Measurements from ENCODE around the gene NMT1. TPM values are rescaled to one million over a fixed set of nuclear protein-coding genes. Genes with fewer than 3 reads are reported as not detected.
"Not testable (repeated sequence)": the region's sequence is repeated elsewhere in the genome, so short reads cannot be mapped to it uniquely, and the experiment has no call there.

Gene NMT1
- total RNA-seq, 2 donors from 2014 or later: 147 to 161 TPM

DNA sequence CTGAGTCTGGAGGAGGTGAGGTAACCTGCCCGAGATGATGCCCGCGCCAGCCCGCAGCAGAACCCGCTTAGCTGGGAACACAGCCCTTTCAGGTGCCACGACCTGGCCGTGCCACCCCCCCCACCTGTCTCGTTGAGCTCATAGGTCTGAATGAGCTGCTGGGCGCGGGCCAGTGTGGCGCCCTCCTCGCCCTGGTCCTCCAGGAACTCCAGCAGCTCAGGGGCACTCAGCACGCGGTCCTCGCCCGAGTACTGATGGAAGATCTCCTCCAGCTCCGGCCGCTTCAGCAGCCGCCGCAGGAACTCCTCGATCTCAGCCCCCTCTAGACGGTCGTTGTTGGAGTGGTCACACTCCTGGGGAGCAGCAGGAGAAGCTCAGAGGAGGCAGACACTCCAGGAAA, 57.6 kb downstream of the NMT1 start:
- Mint-ChIP-seq H3K36me3 (no peaks in the 10 kb centered on the region), H3K4me3 (no peak overlapping the region), H3K27me3 (peaks cover 0 to 7% of the 10 kb centered on the region in 2 donors), H3K9me3 (no peaks in the 10 kb centered on the region), H3K27ac (no peak overlapping the region), H3K4me1 (ENCODE audit: low read depth in 2 of 2) (peaks cover 0 to 4% of the 10 kb centered on the region in 2 donors)
- DNase-seq (ENCODE audit: low spot score) (no peak), ATAC-seq (no peak)

GRCh38 chr17:45119964-45120363, 58.8 kb downstream of the NMT1 start:
- Mint-ChIP-seq H3K4me3 (no peak overlapping the region), H3K4me1 (ENCODE audit: low read depth in 2 of 2) (peaks cover 0 to 4% of the 10 kb centered on the region in 2 donors), H3K27me3 (peaks cover 0 to 7% of the 10 kb centered on the region in 2 donors), H3K9me3 (no peaks in the 10 kb centered on the region), H3K27ac (no peak overlapping the region), H3K36me3 (no peaks in the 10 kb centered on the region)
- DNase-seq (ENCODE audit: low spot score) (no peak), ATAC-seq (no peak)

DNA sequence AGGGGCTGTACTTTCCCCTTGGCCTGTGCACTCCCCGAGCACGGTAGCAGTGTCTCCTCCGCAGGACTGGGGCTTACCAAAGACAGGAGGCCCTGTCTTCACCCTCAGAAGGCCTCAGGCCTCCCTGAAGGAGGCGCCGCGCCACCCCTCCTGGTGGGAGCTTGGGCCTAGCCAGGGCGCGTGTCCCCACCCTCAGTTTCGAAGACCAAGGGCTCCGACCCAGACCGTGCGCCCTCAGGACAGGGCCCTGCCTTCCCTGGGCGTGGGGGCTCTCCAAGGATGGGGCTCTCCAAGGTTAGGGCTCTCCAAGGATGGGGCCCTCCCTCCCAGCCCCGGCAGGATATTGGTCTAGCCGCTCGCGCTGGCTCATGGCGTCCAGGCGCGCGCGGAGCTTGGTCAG, 59.4 kb downstream of the NMT1 start:
- H3K4me1 Mint-ChIP-seq (ENCODE audit: low read depth in 2 of 2): peaks cover 0 to 3% of the 10 kb centered on the region in 2 donors
- H3K27ac Mint-ChIP-seq: no peak overlapping the region
- no peak overlapping the region for H3K4me3 Mint-ChIP-seq

GRCh38 chr17:45121055-45121454, 59.9 kb downstream of the NMT1 start:
- no peaks in the 10 kb centered on the region for H3K4me1 Mint-ChIP-seq (ENCODE audit: low read depth in 2 of 2)
- DNase-seq (ENCODE audit: low spot score): no peak
- H3K27me3 Mint-ChIP-seq: peaks cover 0 to 3% of the 10 kb centered on the region in 2 donors
- H3K4me3 Mint-ChIP-seq: no peak overlapping the region
- no peaks in the 10 kb centered on the region for H3K36me3 Mint-ChIP-seq
- ATAC-seq: no peak
- H3K27ac Mint-ChIP-seq: no peak overlapping the region
- no peaks in the 10 kb centered on the region for H3K9me3 Mint-ChIP-seq

More for the DNA sequence above, 59.4 kb downstream of the NMT1 start:
- Mint-ChIP-seq H3K27me3 (peaks cover 0 to 7% of the 10 kb centered on the region in 2 donors), H3K9me3 (no peaks in the 10 kb centered on the region), H3K36me3 (no peaks in the 10 kb centered on the region)
- ATAC-seq (no peak), DNase-seq (ENCODE audit: low spot score) (no peak)

DNA sequence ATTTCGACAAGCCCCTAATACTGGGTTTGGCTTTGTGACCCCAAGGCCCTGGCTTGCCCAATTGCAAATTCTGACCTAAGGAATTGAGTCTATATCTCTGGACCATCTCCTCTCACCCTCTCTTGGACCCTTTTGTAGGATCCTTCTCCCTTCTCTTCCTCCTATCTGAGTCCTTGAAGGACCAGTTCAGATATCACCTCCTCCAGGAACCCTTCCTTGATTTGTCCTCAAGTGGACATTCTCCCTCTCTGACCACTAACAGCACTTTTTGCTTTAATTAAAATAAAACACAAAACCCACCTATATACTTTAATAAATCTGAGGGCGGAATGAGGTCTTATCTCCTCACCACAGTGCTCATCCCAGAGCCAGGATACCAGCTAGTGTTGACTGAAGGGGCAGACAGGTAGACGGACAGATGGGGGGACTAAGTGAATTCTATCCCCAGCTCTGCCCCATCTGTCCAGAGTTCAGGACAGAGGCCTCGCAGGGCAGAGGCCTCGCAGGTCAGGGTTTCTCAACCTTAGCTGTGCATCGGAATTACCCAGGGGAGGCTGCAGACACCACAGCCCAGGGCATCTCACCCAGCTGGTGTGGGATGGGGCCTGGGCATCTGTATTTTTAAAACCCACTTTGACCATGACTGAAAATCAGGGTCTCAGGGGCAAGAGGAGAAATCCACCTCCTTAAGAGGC, 62.1 kb downstream of the NMT1 start:
- Mint-ChIP-seq H3K4me1 (ENCODE audit: low read depth in 2 of 2) (no peaks in the 10 kb centered on the region), H3K4me3 (no peak overlapping the region), H3K27me3 (no peaks in the 10 kb centered on the region), H3K36me3 (no peaks in the 10 kb centered on the region), H3K9me3 (no peaks in the 10 kb centered on the region), H3K27ac (no peak overlapping the region)
- ATAC-seq (no peak), DNase-seq (ENCODE audit: low spot score) (no peak)

GRCh38 chr17:45123930-45124796, 63.0 kb downstream of the NMT1 start:
- DNase-seq (ENCODE audit: low spot score): no peak
- Mint-ChIP-seq H3K27me3 (no peaks in the 10 kb centered on the region), H3K4me3 (no peak overlapping the region), H3K36me3 (no peaks in the 10 kb centered on the region), H3K4me1 (ENCODE audit: low read depth in 2 of 2) (no peaks in the 10 kb centered on the region), H3K27ac (no peak overlapping the region), H3K9me3 (no peaks in the 10 kb centered on the region)
- peak; percentile 75 to 85 for ATAC-seq

- not testable (repeated sequence) for H3K4me3 Mint-ChIP-seq; H3K27ac Mint-ChIP-seq; H3K9me3 Mint-ChIP-seq; DNase-seq (ENCODE audit: low spot score); H3K27me3 Mint-ChIP-seq; H3K4me1 Mint-ChIP-seq (ENCODE audit: low read depth in 2 of 2); ATAC-seq; H3K36me3 Mint-ChIP-seq
Measured at GRCh38 chr17:45124797-45125122, 63.6 kb downstream of the NMT1 start.

GRCh38 chr17:45125509-45125908, 64.4 kb downstream of the NMT1 start:
- ATAC-seq (no peak), DNase-seq (ENCODE audit: low spot score) (no peak)
- Mint-ChIP-seq H3K9me3 (no peaks in the 10 kb centered on the region), H3K27me3 (peaks cover 0 to under 1% of the 10 kb centered on the region in 2 donors), H3K4me1 (ENCODE audit: low read depth in 2 of 2) (peaks cover 0 to 1% of the 10 kb centered on the region in 2 donors), H3K4me3 (no peak overlapping the region), H3K36me3 (no peaks in the 10 kb centered on the region), H3K27ac (no peak overlapping the region)

DNA sequence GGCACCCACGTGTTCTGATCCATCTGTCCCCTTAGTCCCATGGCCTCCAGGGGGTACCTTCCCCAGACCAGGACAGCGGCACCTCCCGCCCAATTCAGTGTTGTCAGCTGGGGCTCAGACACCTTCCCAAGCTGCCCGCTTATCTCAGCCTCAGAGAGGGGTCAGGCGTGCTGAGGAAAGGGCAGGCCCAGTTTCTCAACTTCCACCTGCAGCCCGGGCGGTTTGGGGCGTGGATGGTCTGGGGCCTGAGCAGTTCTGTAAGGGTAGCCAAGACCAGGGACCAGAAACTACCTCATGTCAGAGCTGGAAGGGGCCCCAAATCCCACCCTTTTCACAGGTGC, 66.1 kb downstream of the NMT1 start:
- ATAC-seq (no peak), DNase-seq (ENCODE audit: low spot score) (no peak)
- Mint-ChIP-seq H3K36me3 (no peaks in the 10 kb centered on the region), H3K27me3 (peaks cover 0 to 8% of the 10 kb centered on the region in 2 donors), H3K4me3 (no peak overlapping the region), H3K27ac (no peak overlapping the region), H3K9me3 (no peaks in the 10 kb centered on the region), H3K4me1 (ENCODE audit: low read depth in 2 of 2) (peaks cover 0 to 3% of the 10 kb centered on the region in 2 donors)

DNA sequence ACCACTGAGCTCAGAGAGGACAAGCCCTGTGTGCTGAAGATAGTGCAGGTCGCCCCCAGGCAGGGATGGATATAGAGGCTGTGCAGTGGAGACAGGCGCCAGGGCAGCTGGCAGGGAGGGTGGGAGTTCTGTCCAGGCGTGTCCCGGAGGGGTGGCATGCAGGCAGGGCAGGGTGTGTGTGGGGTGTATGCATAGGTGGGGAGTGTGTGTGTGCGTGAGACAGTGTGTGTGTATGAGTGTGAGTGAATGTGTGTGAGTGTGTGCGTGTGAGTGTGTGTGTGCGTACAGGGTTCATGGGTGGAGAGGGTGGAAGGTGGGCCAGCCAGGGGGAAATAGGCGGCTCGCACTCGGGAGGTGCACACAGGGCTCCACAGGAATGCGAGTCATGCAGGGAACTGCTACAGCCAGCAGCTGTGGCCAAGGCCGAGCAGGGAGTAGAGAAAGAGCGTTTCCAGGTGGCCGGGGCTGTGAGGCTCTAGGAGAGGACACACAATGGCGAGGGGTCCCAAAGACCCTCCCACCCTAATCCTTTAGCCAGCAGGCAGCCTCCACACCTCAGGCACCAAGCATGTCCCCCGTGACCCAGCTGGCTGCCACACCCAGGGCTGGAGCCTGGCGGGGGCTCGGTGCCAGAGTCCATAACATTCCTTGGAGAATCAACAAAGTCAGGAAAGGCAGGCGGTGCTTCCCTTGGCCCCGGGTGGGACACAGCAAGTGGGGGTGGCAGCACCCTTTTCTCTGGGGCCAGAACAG, 66.6 kb downstream of the NMT1 start:
- no peaks in the 10 kb centered on the region for H3K36me3 Mint-ChIP-seq
- no peak overlapping the region for H3K4me3 Mint-ChIP-seq
- peaks cover 0 to 3% of the 10 kb centered on the region in 2 donors for H3K4me1 Mint-ChIP-seq (ENCODE audit: low read depth in 2 of 2)
- no peak for DNase-seq (ENCODE audit: low spot score)
- ATAC-seq: no peak
- no peak overlapping the region for H3K27ac Mint-ChIP-seq
- H3K9me3 Mint-ChIP-seq: no peaks in the 10 kb centered on the region
- peaks cover 0 to 8% of the 10 kb centered on the region in 2 donors for H3K27me3 Mint-ChIP-seq

GRCh38 chr17:45128331-45128730, 67.2 kb downstream of the NMT1 start:
- Mint-ChIP-seq H3K4me3 (no peak overlapping the region), H3K27me3 (peaks cover 0 to 8% of the 10 kb centered on the region in 2 donors), H3K27ac (no peak overlapping the region), H3K36me3 (no peaks in the 10 kb centered on the region), H3K4me1 (ENCODE audit: low read depth in 2 of 2) (peaks cover 0 to 5% of the 10 kb centered on the region in 2 donors), H3K9me3 (no peaks in the 10 kb centered on the region)
- ATAC-seq: no peak
- DNase-seq (ENCODE audit: low spot score): no peak

- H3K4me3 Mint-ChIP-seq: no peak overlapping the region
- H3K36me3 Mint-ChIP-seq: no peaks in the 10 kb centered on the region
- no peak for ATAC-seq
- H3K9me3 Mint-ChIP-seq: no peaks in the 10 kb centered on the region
- H3K27ac Mint-ChIP-seq: no peak overlapping the region
- H3K27me3 Mint-ChIP-seq: peaks cover 0 to 8% of the 10 kb centered on the region in 2 donors
- peaks cover 4 to 8% of the 10 kb centered on the region in 2 donors for H3K4me1 Mint-ChIP-seq (ENCODE audit: low read depth in 2 of 2)
- DNase-seq (ENCODE audit: low spot score): no peak
Measured at GRCh38 chr17:45128989-45129388, 67.9 kb downstream of the NMT1 start.

DNA sequence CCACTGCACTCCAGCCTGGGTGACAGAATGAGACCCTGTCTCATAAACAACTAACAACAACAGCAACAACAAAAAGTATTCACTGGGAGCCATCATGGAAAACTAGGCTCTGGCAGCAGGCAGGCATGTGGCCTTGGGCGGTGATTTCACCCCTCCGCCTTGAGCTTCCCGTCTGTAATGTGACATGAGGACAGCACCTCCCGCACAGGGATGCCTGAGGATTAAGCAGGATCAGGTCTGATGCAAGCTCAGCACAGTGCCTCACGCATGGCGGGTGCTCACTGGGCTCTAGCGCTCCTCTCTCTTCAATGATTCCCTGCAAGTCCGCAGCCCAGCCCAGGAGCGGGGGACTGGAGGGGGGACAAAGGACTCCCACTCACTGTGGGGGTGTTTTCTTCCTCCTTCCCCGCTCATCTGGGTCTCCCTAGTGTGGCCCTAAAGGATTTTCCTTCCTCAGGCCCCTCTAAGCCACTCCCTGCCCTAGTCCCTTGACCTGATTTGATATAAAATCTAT, 68.4 kb downstream of the NMT1 start:
- Mint-ChIP-seq H3K27ac (no peak overlapping the region), H3K36me3 (no peaks in the 10 kb centered on the region), H3K9me3 (no peaks in the 10 kb centered on the region)

More for the DNA sequence above, 68.4 kb downstream of the NMT1 start:
- Mint-ChIP-seq H3K27me3 (peaks cover 0 to 8% of the 10 kb centered on the region in 2 donors), H3K4me3 (no peak overlapping the region), H3K4me1 (ENCODE audit: low read depth in 2 of 2) (peaks cover 4 to 8% of the 10 kb centered on the region in 2 donors)
- DNase-seq (ENCODE audit: low spot score) (no peak), ATAC-seq (no peak)
